Endometrial microvascular endothelial cells (primary cell): Measurements from ENCODE around the gene ADCY5. TPM values are rescaled to one million over a fixed set of nuclear protein-coding genes. Genes with fewer than 3 reads are reported as not detected.

Experiments
- in situ Hi-C: cut with HindIII; loops from 2 replicates; pipeline ENCODE4 v1.10.0; 2017; ENCODE audit warnings: low sequenced_read_pairs, low pct_unique_long_range_greater_than_20kb; ENCODE audit errors: inconsistent ontology term
- total RNA-seq: library from RNA; depleted of rRNA; stranded (reverse); fragments of >200 nt; gene quantifications from one replicate; pipeline ENCODE4 v1.2.3, GENCODE V29; 2015; ENCODE audit errors: inconsistent ontology term

The ADCY5 gene
- total RNA-seq, 1 donor from 2014 or later: not detected

- in situ Hi-C loops: no loop called here
These were observed 161.6 kb downstream of the ADCY5 start for GRCh38 chr3:123287051-123287961.

- in situ Hi-C loops: no loop called here
These were observed 162.4 kb downstream of the ADCY5 start for GRCh38 chr3:123286308-123287023.

- in situ Hi-C loops: no loop called here
These were observed 163.0 kb downstream of the ADCY5 start for GRCh38 chr3:123285931-123286307.

DNA sequence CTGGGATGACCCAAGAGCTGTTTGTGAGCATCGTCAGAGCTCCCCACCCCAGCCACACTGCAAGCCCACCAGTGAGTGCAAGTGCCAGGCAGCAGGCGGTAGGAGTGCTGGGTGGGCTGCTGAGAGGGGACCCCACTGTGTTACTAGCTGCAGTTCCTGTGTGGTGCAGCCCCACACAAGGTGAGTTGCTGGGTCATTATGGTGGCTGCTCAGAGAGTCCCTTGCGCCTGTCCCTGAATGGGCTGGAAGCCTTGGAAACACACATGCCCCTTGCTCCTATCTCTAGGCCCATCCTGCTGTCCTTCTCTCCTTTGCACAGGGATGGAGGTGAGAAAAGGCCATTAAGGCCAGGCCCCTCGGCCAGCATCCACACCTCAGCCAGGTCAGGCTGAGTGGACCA, 163.4 kb downstream of the ADCY5 start:
- in situ Hi-C loops: no loop called here

DNA sequence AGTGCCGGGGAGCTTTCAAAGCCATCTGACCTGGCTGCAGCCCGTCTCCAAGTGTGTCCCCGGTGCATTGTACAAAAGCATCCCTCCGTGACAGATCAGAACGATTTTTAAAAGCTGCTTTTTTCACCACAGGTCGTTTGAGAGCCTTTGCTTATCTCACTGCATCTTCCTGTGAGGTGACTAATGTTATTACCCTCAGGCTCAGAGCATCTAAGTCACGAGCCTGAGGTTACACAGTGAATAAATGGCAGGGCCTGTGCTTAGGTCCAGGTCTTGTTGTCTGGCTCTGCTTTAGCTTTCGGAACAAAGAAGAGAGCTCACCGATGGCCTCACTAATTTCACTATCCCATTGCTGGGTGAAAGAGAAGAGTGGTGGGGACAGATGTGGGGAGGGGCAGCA, 163.8 kb downstream of the ADCY5 start:
- in situ Hi-C loops: no loop called here

GRCh38 chr3:123284399-123285010, 164.4 kb downstream of the ADCY5 start:
- in situ Hi-C loops: no loop called here

DNA sequence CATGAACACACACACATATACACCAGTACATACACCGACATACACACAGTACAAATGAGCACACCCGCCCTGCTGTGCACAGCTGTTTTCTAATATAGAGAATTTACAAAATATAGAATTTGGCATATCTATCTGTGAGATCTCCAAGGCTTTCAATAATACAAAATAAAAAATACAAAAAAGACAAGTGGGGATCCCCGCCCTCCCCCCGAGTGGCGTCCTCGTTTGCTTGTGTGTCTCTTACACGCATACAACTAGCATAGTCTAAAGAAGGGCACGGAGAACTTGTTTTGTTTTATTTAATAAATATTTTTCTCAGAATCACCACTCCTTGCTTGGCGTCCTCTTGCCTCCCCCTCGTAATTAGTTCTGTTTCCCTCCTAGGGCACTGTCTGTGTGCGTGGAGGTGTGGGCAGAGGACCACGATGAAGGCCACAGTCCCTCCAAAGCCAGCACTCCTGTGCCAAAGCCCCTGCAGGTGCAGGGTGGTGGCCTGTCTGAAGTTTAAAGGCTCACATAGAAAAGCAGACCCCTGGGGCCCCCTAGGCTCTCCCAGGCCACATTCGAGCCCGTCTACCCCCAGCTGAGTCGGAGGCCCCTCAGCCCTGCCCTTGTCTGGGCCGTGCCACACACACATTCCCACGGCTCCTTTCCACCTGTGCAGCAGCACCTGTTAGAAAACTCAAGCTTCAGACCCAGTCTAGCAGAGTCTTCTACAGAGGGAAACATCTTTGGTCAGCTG, 165.1 kb downstream of the ADCY5 start:
- in situ Hi-C loops: no loop called here

DNA sequence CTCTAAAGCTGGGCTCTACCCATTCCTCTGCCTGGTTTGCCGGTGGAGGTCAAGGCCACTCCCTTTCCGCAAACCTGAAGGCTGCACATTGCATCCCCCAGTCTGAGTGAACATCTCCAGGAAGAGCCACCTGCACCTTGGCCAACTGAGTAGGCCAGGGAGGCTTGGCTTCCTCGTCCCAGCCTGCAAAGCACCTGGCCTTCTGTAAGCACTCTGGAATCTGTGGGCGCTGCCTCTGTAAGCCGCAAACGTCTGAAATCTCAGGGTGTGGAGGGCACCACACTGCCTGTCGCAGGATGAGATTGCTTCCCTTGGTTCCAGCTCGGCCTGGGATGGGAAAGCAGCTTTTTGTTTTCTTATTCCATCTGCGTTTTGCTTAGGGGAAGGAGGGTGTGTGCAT, 165.8 kb downstream of the ADCY5 start:
- in situ Hi-C loops: no loop called here

- in situ Hi-C loops: no loop called here
These were observed 166.4 kb downstream of the ADCY5 start for GRCh38 chr3:123282461-123282860.

GRCh38 chr3:123281929-123282328, 167.0 kb downstream of the ADCY5 start:
- in situ Hi-C loops: no loop called here

GRCh38 chr3:123281406-123281805, 167.5 kb downstream of the ADCY5 start:
- in situ Hi-C loops: no loop called here

GRCh38 chr3:123279121-123279520, 169.8 kb downstream of the ADCY5 start:
- in situ Hi-C loops: no loop called here

- in situ Hi-C loops: no loop called here
These were observed 170.4 kb downstream of the ADCY5 start for GRCh38 chr3:123278446-123278845.

- in situ Hi-C loops: no loop called here
These were observed 171.8 kb downstream of the ADCY5 start for GRCh38 chr3:123277106-123277505.

GRCh38 chr3:123276346-123277006, 172.4 kb downstream of the ADCY5 start:
- in situ Hi-C loops: no loop called here

- in situ Hi-C loops: no loop called here
These were observed 173.2 kb downstream of the ADCY5 start for GRCh38 chr3:123275691-123276090.

DNA sequence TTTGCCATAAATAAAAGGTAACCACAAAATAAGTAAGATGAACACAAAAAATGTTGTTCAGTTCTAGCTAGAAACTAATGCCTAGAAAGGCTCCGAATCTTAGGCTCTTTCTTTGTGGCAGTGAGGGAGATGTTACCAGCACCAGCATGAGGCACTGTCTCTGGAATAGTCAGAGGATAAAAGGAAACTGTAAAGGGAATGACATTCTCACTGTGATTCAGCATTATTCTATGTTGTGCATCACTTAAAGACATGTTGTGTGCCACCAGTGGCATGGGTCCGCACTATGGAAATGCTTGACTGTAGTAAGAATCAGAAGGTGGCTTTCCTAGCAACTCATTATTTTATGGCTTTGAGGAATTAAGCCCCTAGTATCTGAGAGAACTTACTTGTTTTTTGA, 176.3 kb downstream of the ADCY5 start:
- in situ Hi-C loops: no loop called here

DNA sequence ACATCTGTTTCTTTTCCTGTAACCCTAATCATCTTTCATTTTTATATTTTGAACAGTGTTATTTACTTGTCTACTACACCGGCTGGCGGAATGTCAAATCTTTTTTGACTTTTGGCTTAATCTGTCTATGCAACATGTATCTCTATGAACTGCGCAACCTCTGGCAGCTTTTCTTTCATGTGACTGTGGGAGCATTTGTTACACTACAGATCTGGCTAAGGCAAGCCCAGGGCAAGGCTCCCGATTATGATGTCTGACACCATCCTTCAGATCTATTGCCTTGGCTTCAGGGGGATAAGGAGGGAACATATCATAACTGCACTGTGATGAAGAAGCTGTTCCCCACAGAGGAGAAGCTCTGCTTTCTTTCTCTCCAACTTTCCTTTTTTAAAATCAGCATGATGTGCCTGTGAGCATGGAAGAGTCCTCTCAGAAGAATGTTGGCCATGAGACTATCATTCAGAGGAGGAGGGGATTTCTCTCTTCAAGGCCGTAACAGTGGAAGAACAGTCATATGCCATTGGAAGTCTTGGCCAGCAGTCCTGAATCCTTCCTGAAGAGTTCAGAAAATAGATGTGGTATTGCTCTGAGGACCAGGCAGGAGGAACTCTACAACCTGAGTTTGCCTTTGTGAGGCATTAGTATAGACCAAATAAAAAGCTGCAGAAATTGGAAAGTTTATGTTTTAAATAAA, 177.3 kb downstream of the ADCY5 start:
- in situ Hi-C loops: no loop called here
